Right atrium auricular region (tissue), 2 donors: Measurements from ENCODE around the gene TMED3. TPM values are rescaled to one million over a fixed set of nuclear protein-coding genes. Genes with fewer than 3 reads are reported as not detected.

Experiments used
- DNase-seq: peaks from one replicate; pipeline ENCODE4 v3.0.0-alpha.2; 2019; ENCODE audit warnings: low spot score
- H3K27ac ChIP-seq, 2 donors: fragments of 200-600 bp; sonication (generic); 1 replicate in 1 of 2; 2 replicates in 1 of 2; pipeline ENCODE4 v1.5.1; 2016 to 2019
- H3K27me3 ChIP-seq, 2 donors: fragments of 200-600 bp; sonication (generic); one replicate each; pipeline versions ENCODE4 v1.5.1 to v1.6.0; 2017 to 2019
- H3K36me3 ChIP-seq: fragments of 200-600 bp; sonication (generic); one replicate; pipeline ENCODE4 v1.5.1; 2016
- H3K4me1 ChIP-seq, 2 donors: fragments of 200-600 bp; sonication (generic); one replicate each; pipeline versions ENCODE4 v1.5.1 to v1.6.0; 2017 to 2019
- H3K4me3 ChIP-seq, 2 donors: fragments of 200-600 bp; sonication (generic); 1 replicate in 1 of 2; 2 replicates in 1 of 2; pipeline ENCODE4 v1.5.1; 2017 to 2019; ENCODE audit warnings: mild to moderate bottlenecking in 1 of 2, moderate library complexity in 1 of 2
- H3K9me3 ChIP-seq, 2 donors: fragments of 200-600 bp; sonication (generic); one replicate each; pipeline ENCODE4 v1.5.1; 2019
- total RNA-seq, 2 donors: library from RNA; depleted of rRNA; stranded (reverse); fragments of >200 nt; gene quantifications; one replicate each; pipeline ENCODE4 v1.1.0, GENCODE V29; 2016
- TF ChIP-seq, protein P1 (sequence below), 2 donors: fragments of 200-600 bp; sonication (generic); IDR thresholded peaks; one replicate each; pipeline ENCODE4 v1.5.1; 2019; ENCODE audit warnings: antibody characterized with exemption in 2 of 2

Gene TMED3
- 10 to 100 TPM; 42.7 to 64.0 TPM for total RNA-seq

DNA sequence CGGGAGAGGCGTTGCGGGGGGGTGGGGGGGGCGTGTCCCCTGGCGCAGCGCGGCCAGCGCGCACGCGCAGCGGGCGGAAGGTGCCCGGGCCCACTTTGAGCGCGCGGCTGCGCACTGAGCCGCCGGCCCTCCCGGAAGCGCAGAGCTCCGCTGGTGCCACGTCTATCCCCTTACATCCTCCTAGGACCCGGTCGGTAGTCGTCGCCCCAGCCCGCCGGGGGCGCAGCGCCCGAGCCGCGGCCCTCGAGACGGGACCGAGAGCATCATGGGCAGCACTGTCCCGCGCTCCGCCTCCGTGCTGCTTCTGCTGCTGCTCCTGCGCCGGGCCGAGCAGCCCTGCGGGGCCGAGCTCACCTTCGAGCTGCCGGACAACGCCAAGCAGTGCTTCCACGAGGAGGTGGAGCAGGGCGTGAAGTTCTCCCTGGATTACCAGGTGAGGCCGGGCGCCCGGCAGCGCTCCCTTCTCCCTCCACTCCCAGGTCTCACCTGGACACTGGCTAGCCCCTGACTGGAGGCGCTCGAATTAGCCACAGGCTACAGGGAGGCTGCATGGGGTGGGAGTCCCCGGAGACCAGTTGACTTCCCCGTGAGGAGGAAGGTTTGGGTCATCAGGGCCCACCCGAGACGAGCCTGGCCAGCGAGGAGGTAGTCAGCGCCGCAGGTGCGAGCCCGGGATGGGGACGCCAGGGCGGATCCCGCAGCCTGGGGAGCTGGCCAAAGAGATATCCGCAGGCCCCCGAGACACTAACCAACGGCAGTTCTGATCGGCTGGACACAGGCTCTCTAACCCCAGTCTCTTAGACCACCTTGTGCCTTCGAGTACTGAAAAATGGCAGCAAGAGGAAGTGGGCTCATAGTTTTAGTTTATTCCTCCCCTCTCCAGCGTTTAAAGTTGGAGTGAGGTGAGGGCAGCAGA is at the start of gene TMED3:
Gene TMED3, plus strand, starts transcription at position 128 of the 916 bp plus-strand sequence. Its CDS starts 138 bp downstream, at position 266.
- Histone ChIP-seq H3K36me3 (peaks cover 21% of the 10 kb centered on the region), H3K4me3 (peak within 1 kb of the TSS; percentile 69 to 81), H3K9me3 (no peaks in the 10 kb centered on the region), H3K27ac (peak within 1 kb of the TSS in 1 of 2 donors; percentile 53), H3K4me1 (peaks cover 0 to 22% of the 10 kb centered on the region in 2 donors), H3K27me3 (no peaks in the 10 kb centered on the region)
- no peak for DNase-seq
- TF ChIP-seq, protein P1, sequence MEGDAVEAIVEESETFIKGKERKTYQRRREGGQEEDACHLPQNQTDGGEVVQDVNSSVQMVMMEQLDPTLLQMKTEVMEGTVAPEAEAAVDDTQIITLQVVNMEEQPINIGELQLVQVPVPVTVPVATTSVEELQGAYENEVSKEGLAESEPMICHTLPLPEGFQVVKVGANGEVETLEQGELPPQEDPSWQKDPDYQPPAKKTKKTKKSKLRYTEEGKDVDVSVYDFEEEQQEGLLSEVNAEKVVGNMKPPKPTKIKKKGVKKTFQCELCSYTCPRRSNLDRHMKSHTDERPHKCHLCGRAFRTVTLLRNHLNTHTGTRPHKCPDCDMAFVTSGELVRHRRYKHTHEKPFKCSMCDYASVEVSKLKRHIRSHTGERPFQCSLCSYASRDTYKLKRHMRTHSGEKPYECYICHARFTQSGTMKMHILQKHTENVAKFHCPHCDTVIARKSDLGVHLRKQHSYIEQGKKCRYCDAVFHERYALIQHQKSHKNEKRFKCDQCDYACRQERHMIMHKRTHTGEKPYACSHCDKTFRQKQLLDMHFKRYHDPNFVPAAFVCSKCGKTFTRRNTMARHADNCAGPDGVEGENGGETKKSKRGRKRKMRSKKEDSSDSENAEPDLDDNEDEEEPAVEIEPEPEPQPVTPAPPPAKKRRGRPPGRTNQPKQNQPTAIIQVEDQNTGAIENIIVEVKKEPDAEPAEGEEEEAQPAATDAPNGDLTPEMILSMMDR (IDR thresholded peaks at IDR 0.05) = no peak

DNA sequence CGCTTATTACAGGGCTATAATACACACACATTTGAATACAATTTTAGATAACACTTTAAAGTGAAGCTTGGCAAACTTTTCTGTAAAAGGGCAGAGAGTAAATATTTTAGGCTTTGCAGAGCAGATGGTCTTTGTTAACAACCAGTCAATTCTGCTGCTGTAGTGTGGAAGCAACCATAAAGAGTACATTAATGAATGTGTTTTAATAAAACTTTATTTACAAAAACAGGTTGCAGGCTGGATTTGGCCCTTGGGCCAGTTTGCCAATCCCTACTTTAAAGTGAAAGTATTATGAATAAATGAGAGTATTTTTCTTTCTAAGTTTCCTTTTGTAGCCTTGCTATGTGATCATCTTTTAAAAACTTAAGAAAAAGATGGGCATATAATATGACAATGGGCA is 49.1 kb upstream of the TMED3 start:
- no peak for DNase-seq
- Histone ChIP-seq H3K27me3 (no peaks in the 10 kb centered on the region), H3K4me1 (peaks cover 0 to 11% of the 10 kb centered on the region in 2 donors), H3K9me3 (no peaks in the 10 kb centered on the region), H3K36me3 (no peaks in the 10 kb centered on the region), H3K4me3 (no peak overlapping the region), H3K27ac (no peak overlapping the region)
- TF ChIP-seq, protein P1 (IDR thresholded peaks at IDR 0.05) = no peak

DNA sequence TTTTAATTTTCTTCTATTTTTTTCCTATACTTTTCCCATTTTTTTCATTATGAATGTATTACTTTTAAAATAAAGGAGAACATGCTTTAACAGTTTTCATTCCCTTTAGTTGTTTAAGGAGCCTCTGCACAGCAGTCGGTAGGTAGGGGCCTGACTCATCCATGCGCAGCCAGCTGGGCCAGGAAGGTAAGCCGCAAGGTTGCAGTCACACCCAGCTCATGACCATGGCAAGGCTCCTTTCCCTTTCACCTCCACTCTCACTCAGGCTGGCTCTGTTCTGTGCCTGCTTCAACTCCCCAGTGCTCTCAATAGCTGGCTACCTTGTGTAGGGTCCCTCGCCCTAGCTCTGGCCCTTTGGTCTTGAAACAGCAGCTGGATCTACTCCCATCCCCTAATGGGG is 45.7 kb upstream of the TMED3 start:
- H3K27me3 ChIP-seq = no peaks in the 10 kb centered on the region
- H3K36me3 ChIP-seq = no peaks in the 10 kb centered on the region
- no peak for DNase-seq
- TF ChIP-seq, protein P1 (IDR thresholded peaks at IDR 0.05) = no peak
- no peaks in the 10 kb centered on the region for H3K9me3 ChIP-seq
- H3K27ac ChIP-seq = peak overlapping the region; percentile 36 to 65
- no peak overlapping the region for H3K4me3 ChIP-seq
- peaks cover 0 to 11% of the 10 kb centered on the region in 2 donors for H3K4me1 ChIP-seq

DNA sequence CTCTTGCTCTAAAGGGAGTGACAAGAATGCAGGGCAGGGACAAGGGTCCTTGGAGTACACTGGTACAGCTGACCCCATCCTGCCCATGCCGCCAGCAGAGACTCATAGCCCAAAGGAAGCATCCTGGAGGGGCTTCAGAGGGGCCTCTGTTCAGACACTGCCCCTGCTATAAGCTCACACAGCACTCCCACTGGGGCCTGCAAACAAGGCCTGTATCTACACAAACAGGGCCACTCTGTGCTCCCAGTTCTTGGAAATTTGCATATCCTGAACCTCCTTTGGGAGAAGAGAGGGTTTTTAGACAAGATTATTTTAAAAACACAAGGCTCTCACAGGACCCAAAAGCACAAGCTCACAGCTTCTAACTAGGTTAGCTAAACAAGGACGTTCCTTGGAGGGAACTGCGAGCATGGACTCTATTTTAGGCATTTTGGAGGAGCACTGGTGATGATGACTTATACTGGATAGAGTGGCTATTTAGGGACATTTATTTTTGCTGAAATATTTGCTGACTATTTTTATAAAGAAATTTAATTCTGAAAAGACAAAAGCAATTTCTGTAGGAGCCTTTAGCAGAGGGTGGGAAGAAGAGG is 44.8 kb upstream of the TMED3 start:
- peak overlapping the region; percentile 36 to 65 for H3K27ac ChIP-seq
- H3K4me1 ChIP-seq = peaks cover 0 to 11% of the 10 kb centered on the region in 2 donors
- H3K27me3 ChIP-seq = no peaks in the 10 kb centered on the region
- H3K9me3 ChIP-seq = no peaks in the 10 kb centered on the region
- H3K4me3 ChIP-seq = no peak overlapping the region
- no peaks in the 10 kb centered on the region for H3K36me3 ChIP-seq
- TF ChIP-seq, protein P1 (IDR thresholded peaks at IDR 0.05) = no peak
- DNase-seq = no peak

DNA sequence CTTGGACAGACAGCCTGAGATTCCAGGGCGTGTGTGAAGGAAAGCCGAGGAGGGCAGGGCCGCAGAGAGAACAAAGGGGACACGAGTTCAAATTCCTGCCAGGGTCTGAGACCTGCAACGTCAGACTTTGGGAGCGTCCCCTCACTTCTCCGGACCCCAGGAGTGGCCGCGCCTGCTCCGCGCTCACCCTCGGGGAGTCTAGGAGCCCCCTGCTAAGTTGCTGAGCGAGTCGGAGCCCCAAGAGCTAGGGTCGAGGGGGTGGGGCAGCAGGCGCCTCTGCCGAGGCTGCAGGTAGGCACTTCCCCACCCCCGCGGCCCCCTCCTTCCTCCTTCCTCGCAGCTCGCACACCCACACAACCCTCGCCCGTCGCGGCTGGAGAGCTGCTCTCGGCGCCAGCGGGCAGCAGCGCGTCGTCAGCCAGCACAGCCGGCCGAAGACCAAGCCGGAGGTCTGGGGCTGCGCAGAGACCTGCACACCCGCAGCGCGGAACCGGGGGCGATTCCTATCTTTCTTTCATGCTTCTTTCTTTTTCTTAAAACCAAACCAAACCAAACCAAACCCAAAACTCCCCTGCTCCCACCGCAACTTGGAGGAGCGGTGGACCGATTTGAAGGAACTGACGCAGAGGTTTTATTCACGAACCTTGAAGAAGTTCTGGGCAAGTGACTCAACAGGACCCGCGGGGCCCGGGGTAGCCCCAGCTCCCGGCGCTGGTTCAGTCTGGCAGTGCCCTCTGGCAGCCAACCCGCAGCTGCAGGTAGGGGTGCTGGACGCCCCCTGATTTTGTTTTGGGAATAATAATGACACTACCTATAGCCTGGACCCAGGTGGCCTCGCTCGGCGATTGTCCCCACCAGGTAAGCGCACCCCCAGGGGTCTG is 28.3 kb upstream of the TMED3 start, which contains the start of gene ANKRD34C:
Gene ANKRD34C, plus strand, starts transcription at position 352 of the 881 bp plus-strand sequence. CDS start 10,563 bp downstream, outside the sequence.
- Histone ChIP-seq H3K27me3 (peaks cover 3 to 11% of the 10 kb centered on the region in 2 donors), H3K27ac (no peak within 1 kb of the TSS), H3K4me1 (no peaks in the 10 kb centered on the region), H3K36me3 (no peaks in the 10 kb centered on the region), H3K4me3 (no peak within 1 kb of the TSS), H3K9me3 (no peaks in the 10 kb centered on the region)
- no peak for DNase-seq
- TF ChIP-seq, protein P1 (IDR thresholded peaks at IDR 0.05) = no peak
